ENCODE results near the gene ARPIN.

DNA sequence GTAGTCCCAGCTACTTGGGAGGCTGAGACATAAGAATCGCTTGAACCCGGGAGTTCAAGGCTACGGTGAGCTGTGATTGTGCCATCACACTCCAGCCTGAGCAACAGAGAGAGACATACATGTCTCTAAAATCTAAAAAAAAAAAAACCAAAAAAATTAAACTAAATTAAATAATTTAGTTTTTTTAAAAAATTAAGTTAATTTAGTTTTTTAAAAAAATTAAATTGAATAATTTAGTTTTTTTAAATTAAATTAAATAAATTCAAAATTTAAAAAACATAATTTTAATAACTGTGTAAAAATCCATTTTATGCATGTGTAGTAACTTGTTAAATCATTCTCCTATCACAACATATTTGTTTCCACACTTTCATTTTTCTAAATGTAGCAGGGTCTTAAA is 20.1 kb upstream of the ARPIN start:
- TF ChIP-seq, protein P1, sequence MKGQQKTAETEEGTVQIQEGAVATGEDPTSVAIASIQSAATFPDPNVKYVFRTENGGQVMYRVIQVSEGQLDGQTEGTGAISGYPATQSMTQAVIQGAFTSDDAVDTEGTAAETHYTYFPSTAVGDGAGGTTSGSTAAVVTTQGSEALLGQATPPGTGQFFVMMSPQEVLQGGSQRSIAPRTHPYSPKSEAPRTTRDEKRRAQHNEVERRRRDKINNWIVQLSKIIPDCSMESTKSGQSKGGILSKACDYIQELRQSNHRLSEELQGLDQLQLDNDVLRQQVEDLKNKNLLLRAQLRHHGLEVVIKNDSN (IDR thresholded peaks at IDR 0.05): no peak
- TF ChIP-seq RAD21 (IDR thresholded peaks at IDR 0.05; ENCODE audit: low read depth) (no peak), CEBPB (IDR thresholded peaks at IDR 0.05) (no peak), EP300 (IDR thresholded peaks at IDR 0.05; ENCODE audit: borderline replicate concordance) (no peak), ZBTB7A (IDR thresholded peaks at IDR 0.05; ENCODE audit: low read depth) (no peak), TEAD4 (IDR thresholded peaks at IDR 0.05) (no peak), TAF1 (IDR thresholded peaks at IDR 0.05; ENCODE audit: low read depth) (no peak), FOXM1 (IDR thresholded peaks at IDR 0.05; ENCODE audit: borderline replicate concordance, low read depth) (no peak), CREB1 (IDR thresholded peaks at IDR 0.05; ENCODE audit: low read depth) (no peak), YY1 (IDR thresholded peaks at IDR 0.05; ENCODE audit: low read depth) (no peak), TCF12 (IDR thresholded peaks at IDR 0.05; ENCODE audit: low read depth) (no peak)
- TF ChIP-seq, protein P2, sequence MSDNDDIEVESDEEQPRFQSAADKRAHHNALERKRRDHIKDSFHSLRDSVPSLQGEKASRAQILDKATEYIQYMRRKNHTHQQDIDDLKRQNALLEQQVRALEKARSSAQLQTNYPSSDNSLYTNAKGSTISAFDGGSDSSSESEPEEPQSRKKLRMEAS (IDR thresholded peaks at IDR 0.05): no peak
- TF ChIP-seq, protein P3, sequence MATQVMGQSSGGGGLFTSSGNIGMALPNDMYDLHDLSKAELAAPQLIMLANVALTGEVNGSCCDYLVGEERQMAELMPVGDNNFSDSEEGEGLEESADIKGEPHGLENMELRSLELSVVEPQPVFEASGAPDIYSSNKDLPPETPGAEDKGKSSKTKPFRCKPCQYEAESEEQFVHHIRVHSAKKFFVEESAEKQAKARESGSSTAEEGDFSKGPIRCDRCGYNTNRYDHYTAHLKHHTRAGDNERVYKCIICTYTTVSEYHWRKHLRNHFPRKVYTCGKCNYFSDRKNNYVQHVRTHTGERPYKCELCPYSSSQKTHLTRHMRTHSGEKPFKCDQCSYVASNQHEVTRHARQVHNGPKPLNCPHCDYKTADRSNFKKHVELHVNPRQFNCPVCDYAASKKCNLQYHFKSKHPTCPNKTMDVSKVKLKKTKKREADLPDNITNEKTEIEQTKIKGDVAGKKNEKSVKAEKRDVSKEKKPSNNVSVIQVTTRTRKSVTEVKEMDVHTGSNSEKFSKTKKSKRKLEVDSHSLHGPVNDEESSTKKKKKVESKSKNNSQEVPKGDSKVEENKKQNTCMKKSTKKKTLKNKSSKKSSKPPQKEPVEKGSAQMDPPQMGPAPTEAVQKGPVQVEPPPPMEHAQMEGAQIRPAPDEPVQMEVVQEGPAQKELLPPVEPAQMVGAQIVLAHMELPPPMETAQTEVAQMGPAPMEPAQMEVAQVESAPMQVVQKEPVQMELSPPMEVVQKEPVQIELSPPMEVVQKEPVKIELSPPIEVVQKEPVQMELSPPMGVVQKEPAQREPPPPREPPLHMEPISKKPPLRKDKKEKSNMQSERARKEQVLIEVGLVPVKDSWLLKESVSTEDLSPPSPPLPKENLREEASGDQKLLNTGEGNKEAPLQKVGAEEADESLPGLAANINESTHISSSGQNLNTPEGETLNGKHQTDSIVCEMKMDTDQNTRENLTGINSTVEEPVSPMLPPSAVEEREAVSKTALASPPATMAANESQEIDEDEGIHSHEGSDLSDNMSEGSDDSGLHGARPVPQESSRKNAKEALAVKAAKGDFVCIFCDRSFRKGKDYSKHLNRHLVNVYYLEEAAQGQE (IDR thresholded peaks at IDR 0.05; ENCODE audit: low read depth): no peak
